Cardiac muscle cell (in vitro differentiated cells and primary cell): ENCODE results near the gene VCX2. TPM values are rescaled to one million over a fixed set of nuclear protein-coding genes. Genes with fewer than 3 reads are reported as not detected.
"Not testable (repeated sequence)": the region's sequence is repeated elsewhere in the genome, so short reads cannot be mapped to it uniquely, and the experiment has no call there.

Experiments used
- DNase-seq, 2 donors: peaks; one replicate each; pipeline versions ENCODE4 v3.0.0 to v3.0.0-alpha.2; 2010 to 2017; ENCODE audit warnings: low read depth in 1 of 2, low spot score in 1 of 2
- H3K27ac ChIP-seq: fragments of 200-600 bp; sonication (generic); 2 replicates; pipeline ENCODE4 v1.5.1; 2016
- H3K27me3 ChIP-seq: fragments of 200-600 bp; sonication (generic); 2 replicates; pipeline ENCODE4 v1.6.0; 2016; ENCODE audit warnings: control low read depth
- H3K36me3 ChIP-seq: fragments of 200-600 bp; sonication (generic); 2 replicates; pipeline ENCODE4 v1.5.1; 2016; ENCODE audit warnings: control low read depth
- H3K4me1 ChIP-seq: fragments of 200-600 bp; sonication (generic); 2 replicates; pipeline ENCODE4 v1.8.1; 2017; ENCODE audit warnings: low read depth, mild to moderate bottlenecking, mixed run types
- H3K4me3 ChIP-seq: fragments of 200-600 bp; sonication (generic); 2 replicates; pipeline ENCODE4 v1.5.1; 2016; ENCODE audit warnings: mild to moderate bottlenecking
- H3K9me3 ChIP-seq: fragments of 200-600 bp; sonication (generic); 2 replicates; pipeline ENCODE4 v1.5.1; 2017; ENCODE audit warnings: low read depth, mild to moderate bottlenecking, control low read depth
- polyA plus RNA-seq: library from polyadenylated mRNA; unstranded; fragments of >200 nt; fragmentation: Nextera tagmentation; extraction: Ambion mirVana; gene quantifications from 2 replicates; pipeline ENCODE4 v1.2.1, GENCODE V29; 2016
- total RNA-seq: library from RNA; depleted of rRNA; stranded (reverse); fragments of >200 nt; gene quantifications from 2 replicates; pipeline ENCODE4 v1.2.3, GENCODE V29; 2016
- TF ChIP-seq, protein P1 (sequence below): IDR thresholded peaks from 2 replicates; pipeline ENCODE4 v1.5.1; 2012; ENCODE audit warnings: low read depth, mild to moderate bottlenecking, low read length

The VCX2 gene
- total RNA-seq = not detected in 2 replicates
- not detected in 2 replicates for polyA plus RNA-seq

DNA sequence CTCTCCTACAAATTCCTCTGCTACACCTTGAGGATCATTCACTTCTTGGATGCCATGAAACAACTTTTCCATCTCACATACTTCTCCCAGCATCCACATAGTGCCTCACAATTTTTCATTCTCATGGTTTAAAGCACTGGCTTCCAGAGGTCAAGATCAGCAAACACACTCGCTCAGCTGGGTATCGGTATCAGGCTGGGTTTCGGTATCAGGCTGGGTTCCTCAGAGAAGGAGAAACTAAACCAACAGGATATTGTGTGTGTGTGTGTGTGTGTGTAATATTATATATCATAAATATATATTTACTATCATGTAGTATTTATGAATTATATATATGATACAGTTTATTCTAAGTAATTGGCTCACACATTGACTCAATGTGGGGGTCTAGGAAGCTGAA lies at the start of gene VCX2:
Gene VCX2, minus strand, starts transcription at position 99 of the 400 bp plus-strand sequence. CDS start 624 bp downstream, outside the sequence.
- H3K4me3 ChIP-seq, DNase-seq, H3K27me3 ChIP-seq, H3K9me3 ChIP-seq, H3K27ac ChIP-seq, H3K4me1 ChIP-seq, H3K36me3 ChIP-seq: not testable (repeated sequence)

DNA sequence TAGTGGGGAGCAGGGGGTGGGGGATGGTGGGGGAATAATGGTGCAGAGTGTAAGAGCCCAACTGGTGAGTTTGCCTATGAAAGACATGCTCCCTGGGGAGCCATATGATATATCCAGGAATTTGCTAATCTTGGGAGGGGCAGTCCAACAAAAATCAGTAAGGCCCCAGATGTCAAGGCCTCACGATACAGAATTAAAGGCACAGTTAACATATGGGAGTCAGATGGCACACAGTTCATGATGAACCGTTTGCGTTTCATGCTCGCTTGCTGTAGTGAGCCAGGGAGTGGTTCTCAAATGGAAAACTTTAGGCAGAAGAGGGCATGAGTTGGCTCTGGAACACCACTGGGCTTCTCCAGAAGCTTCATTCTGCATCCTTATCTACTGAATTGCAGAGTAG lies 33.9 kb upstream of the VCX2 start:
- H3K27ac ChIP-seq = no peak overlapping the region
- H3K9me3 ChIP-seq = no peaks in the 10 kb centered on the region
- H3K4me3 ChIP-seq = no peak overlapping the region
- no peaks in the 10 kb centered on the region for H3K36me3 ChIP-seq
- DNase-seq = no peak
- TF ChIP-seq, protein P1, sequence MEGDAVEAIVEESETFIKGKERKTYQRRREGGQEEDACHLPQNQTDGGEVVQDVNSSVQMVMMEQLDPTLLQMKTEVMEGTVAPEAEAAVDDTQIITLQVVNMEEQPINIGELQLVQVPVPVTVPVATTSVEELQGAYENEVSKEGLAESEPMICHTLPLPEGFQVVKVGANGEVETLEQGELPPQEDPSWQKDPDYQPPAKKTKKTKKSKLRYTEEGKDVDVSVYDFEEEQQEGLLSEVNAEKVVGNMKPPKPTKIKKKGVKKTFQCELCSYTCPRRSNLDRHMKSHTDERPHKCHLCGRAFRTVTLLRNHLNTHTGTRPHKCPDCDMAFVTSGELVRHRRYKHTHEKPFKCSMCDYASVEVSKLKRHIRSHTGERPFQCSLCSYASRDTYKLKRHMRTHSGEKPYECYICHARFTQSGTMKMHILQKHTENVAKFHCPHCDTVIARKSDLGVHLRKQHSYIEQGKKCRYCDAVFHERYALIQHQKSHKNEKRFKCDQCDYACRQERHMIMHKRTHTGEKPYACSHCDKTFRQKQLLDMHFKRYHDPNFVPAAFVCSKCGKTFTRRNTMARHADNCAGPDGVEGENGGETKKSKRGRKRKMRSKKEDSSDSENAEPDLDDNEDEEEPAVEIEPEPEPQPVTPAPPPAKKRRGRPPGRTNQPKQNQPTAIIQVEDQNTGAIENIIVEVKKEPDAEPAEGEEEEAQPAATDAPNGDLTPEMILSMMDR = no peak
- no peaks in the 10 kb centered on the region for H3K27me3 ChIP-seq
- no peaks in the 10 kb centered on the region for H3K4me1 ChIP-seq

DNA sequence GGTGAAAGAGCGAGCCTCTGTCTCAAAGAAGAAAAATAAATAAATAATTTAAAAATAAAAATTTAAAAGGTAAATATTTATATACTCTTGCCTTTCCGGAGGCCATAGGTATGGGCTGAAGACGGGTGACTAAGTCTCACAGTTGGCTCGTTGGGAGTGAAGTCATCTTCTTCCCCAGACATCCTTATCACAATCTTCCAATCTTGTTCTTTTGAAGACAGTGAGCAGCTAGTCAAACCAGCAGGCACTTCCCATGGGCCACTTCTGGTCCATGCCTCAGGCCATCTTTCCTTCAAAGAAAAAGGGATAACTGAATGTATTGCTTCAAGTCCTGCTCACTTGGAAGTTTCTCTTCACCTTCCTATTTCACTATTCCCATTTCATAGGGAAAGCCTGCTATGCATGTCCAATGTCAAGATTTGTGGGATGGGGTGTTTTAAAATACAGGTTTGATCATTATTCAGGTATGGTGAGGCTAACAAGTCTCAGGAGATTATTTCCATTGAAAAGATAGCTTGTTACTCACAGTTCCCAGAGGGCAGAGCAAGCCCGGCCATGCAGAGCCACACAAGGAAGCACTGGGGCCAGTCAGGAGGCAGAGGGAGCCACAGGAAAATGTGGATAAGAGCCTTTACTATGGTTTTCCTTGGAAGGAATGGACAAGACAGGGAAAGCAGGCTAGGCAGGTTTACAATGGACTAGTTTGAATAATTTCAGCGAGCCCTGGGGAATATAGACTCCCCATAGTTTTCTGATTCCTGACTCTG lies 33.3 kb upstream of the VCX2 start:
- H3K27me3 ChIP-seq = no peaks in the 10 kb centered on the region
- H3K27ac ChIP-seq = no peak overlapping the region
- H3K4me1 ChIP-seq = no peaks in the 10 kb centered on the region
- H3K9me3 ChIP-seq = no peaks in the 10 kb centered on the region
- TF ChIP-seq, protein P1 = no peak
- no peaks in the 10 kb centered on the region for H3K36me3 ChIP-seq
- DNase-seq = no peak
- no peak overlapping the region for H3K4me3 ChIP-seq

DNA sequence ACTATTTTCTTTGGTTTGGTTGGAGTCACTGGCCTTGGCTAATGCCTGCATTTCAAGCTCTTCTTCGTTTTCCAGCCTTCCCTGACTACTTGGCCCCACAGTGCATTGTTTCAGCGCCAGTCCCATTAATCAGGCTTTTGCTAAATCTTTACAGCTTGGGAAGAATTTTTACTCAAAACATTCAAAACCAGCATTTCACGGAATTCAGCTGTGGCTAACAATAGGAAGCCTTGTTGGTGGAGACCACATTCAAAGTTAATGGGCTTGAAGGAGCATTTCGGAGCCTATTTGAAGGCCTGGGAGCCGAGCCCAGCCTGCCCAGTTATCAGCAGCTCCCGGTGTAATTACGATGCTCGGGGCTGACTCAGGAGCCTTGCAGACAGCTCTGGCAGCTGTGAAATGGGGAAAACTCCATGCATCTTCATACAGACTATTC lies 30.8 kb upstream of the VCX2 start:
- Histone ChIP-seq H3K4me3 (no peak overlapping the region), H3K4me1 (no peaks in the 10 kb centered on the region), H3K9me3 (no peaks in the 10 kb centered on the region), H3K27ac (peak overlapping the region; percentile 19), H3K36me3 (no peaks in the 10 kb centered on the region), H3K27me3 (no peaks in the 10 kb centered on the region)
- DNase-seq = peak in 1 of 2 donors; percentile 57
- TF ChIP-seq, protein P1 = no peak

DNA sequence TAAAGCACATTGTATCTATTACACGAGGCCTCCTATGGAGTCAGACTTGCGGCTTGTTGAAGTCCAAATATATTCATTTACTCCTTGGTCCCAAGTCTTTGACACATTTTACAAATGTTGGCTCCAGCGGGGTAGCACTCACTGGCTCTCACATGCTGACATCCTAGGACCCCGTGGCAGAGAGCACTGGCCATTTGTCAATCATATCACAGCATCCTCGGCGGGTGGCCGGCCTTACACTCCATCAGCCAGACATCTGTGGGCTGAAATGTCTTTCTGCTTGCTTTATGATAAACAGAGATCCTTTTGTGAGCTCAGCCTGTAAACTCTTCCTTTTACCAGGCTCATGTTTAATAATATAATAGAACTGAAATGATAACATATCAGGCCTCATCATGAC lies 25.7 kb upstream of the VCX2 start:
- Histone ChIP-seq H3K27me3 (no peaks in the 10 kb centered on the region), H3K27ac (no peak overlapping the region), H3K36me3 (no peaks in the 10 kb centered on the region), H3K9me3 (no peaks in the 10 kb centered on the region), H3K4me1 (no peaks in the 10 kb centered on the region), H3K4me3 (no peak overlapping the region)
- TF ChIP-seq, protein P1 = no peak
- DNase-seq = no peak

DNA sequence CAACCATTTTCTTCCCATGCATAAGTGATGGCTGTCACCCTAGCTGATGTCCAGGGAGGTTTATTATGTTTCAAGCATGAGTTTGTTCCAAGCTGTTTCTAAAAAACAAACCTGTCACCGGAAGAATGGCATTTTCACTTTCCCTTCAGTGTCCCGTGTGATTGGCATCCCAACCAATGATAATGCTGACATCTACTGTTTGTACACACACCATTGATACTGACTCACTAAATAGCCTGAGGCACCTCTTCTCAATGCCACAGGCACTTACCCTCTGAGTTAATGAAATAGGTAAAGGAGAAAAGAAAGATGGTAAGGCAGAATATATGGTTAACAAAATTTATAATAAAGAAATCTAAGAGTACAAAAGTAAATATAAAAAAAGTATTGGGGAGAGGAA lies 23.1 kb upstream of the VCX2 start:
- Histone ChIP-seq H3K4me3 (no peak overlapping the region), H3K27ac (no peak overlapping the region), H3K4me1 (no peaks in the 10 kb centered on the region), H3K27me3 (no peaks in the 10 kb centered on the region), H3K36me3 (no peaks in the 10 kb centered on the region), H3K9me3 (no peaks in the 10 kb centered on the region)
- TF ChIP-seq, protein P1 = no peak
- DNase-seq = no peak
